ENCODE measurements around the gene TSPAN6. TPM values are rescaled to one million over a fixed set of nuclear protein-coding genes. Genes with fewer than 3 reads are reported as not detected.

TSPAN6 gene
- total RNA-seq, 2 experiments from 2014 or later = not detected

- ATAC-seq (no peak), DNase-seq (no peak)
- Mint-ChIP-seq H3K4me3 (no peak overlapping the region), H3K27ac (no peak overlapping the region), H3K4me1 (ENCODE audit: low read depth) (no peaks in the 10 kb centered on the region), H3K27me3 (ENCODE audit: low read depth) (peaks cover 4% of the 10 kb centered on the region), H3K36me3 (ENCODE audit: low read depth) (no peaks in the 10 kb centered on the region), H3K9me3 (ENCODE audit: insufficient read depth) (no peaks in the 10 kb centered on the region)
- POLR2A ChIA-PET = no interaction called here
- CTCF ChIA-PET = no interaction called here
Observed at GRCh38 chrX:100600340-100600739, 36.3 kb downstream of the TSPAN6 start.

GRCh38 chrX:100599456-100599855, 37.1 kb downstream of the TSPAN6 start:
- DNase-seq (no peak), ATAC-seq (no peak)
- H3K9me3 Mint-ChIP-seq (ENCODE audit: insufficient read depth) = no peaks in the 10 kb centered on the region
- ChIA-PET POLR2A (no interaction called here), CTCF (no interaction called here)
- no peaks in the 10 kb centered on the region for H3K4me1 Mint-ChIP-seq (ENCODE audit: low read depth)
- peaks cover 3% of the 10 kb centered on the region for H3K27me3 Mint-ChIP-seq (ENCODE audit: low read depth)
- no peak overlapping the region for H3K27ac Mint-ChIP-seq
- H3K36me3 Mint-ChIP-seq (ENCODE audit: low read depth) = no peaks in the 10 kb centered on the region
- no peak overlapping the region for H3K4me3 Mint-ChIP-seq

GRCh38 chrX:100596601-100597000, 40.0 kb downstream of the TSPAN6 start:
- Mint-ChIP-seq H3K27me3 (ENCODE audit: low read depth) (no peaks in the 10 kb centered on the region), H3K4me3 (no peak overlapping the region), H3K4me1 (ENCODE audit: low read depth) (no peaks in the 10 kb centered on the region), H3K36me3 (ENCODE audit: low read depth) (no peaks in the 10 kb centered on the region), H3K27ac (no peak overlapping the region), H3K9me3 (ENCODE audit: insufficient read depth) (no peaks in the 10 kb centered on the region)
- ATAC-seq = no peak
- POLR2A ChIA-PET = no interaction called here
- DNase-seq = no peak
- CTCF ChIA-PET = no interaction called here

- Mint-ChIP-seq H3K27ac (no peak overlapping the region), H3K4me1 (ENCODE audit: low read depth) (no peaks in the 10 kb centered on the region), H3K36me3 (ENCODE audit: low read depth) (no peaks in the 10 kb centered on the region), H3K27me3 (ENCODE audit: low read depth) (no peaks in the 10 kb centered on the region), H3K9me3 (ENCODE audit: insufficient read depth) (no peaks in the 10 kb centered on the region), H3K4me3 (no peak overlapping the region)
- ChIA-PET CTCF (no interaction called here), POLR2A (no interaction called here)
- ATAC-seq = no peak
- no peak for DNase-seq
Observed at GRCh38 chrX:100593581-100593980, 43.0 kb downstream of the TSPAN6 start.

- ATAC-seq (no peak), DNase-seq (no peak)
- no peaks in the 10 kb centered on the region for H3K9me3 Mint-ChIP-seq (ENCODE audit: insufficient read depth)
- no peaks in the 10 kb centered on the region for H3K4me1 Mint-ChIP-seq (ENCODE audit: low read depth)
- H3K36me3 Mint-ChIP-seq (ENCODE audit: low read depth) = no peaks in the 10 kb centered on the region
- H3K27me3 Mint-ChIP-seq (ENCODE audit: low read depth) = peaks cover under 1% of the 10 kb centered on the region
- H3K4me3 Mint-ChIP-seq = no peak overlapping the region
- CTCF ChIA-PET = no interaction called here
- H3K27ac Mint-ChIP-seq = no peak overlapping the region
- POLR2A ChIA-PET = no interaction called here
Observed at GRCh38 chrX:100593126-100593525, 43.5 kb downstream of the TSPAN6 start.

- ChIA-PET POLR2A (no interaction called here), CTCF (no interaction called here)
- ATAC-seq (no peak), DNase-seq (no peak)
- Mint-ChIP-seq H3K36me3 (ENCODE audit: low read depth) (no peaks in the 10 kb centered on the region), H3K4me3 (no peak overlapping the region), H3K4me1 (ENCODE audit: low read depth) (no peaks in the 10 kb centered on the region), H3K9me3 (ENCODE audit: insufficient read depth) (no peaks in the 10 kb centered on the region), H3K27ac (no peak overlapping the region), H3K27me3 (ENCODE audit: low read depth) (peaks cover 2% of the 10 kb centered on the region)
Observed at GRCh38 chrX:100591256-100592051, 45.2 kb downstream of the TSPAN6 start.

- no peaks in the 10 kb centered on the region for H3K9me3 Mint-ChIP-seq (ENCODE audit: insufficient read depth)
- ChIA-PET CTCF (no interaction called here), POLR2A (no interaction called here)
- no peaks in the 10 kb centered on the region for H3K36me3 Mint-ChIP-seq (ENCODE audit: low read depth)
- H3K27ac Mint-ChIP-seq = no peak overlapping the region
- no peak for DNase-seq
- H3K27me3 Mint-ChIP-seq (ENCODE audit: low read depth) = peaks cover 2% of the 10 kb centered on the region
- H3K4me1 Mint-ChIP-seq (ENCODE audit: low read depth) = no peaks in the 10 kb centered on the region
- no peak overlapping the region for H3K4me3 Mint-ChIP-seq
- ATAC-seq = no peak
Observed at GRCh38 chrX:100587861-100588260, 48.7 kb downstream of the TSPAN6 start.

GRCh38 chrX:100586747-100587146, 49.9 kb downstream of the TSPAN6 start:
- Mint-ChIP-seq H3K4me3 (no peak overlapping the region), H3K9me3 (ENCODE audit: insufficient read depth) (no peaks in the 10 kb centered on the region), H3K27ac (no peak overlapping the region), H3K36me3 (ENCODE audit: low read depth) (no peaks in the 10 kb centered on the region), H3K27me3 (ENCODE audit: low read depth) (peaks cover 2% of the 10 kb centered on the region), H3K4me1 (ENCODE audit: low read depth) (no peaks in the 10 kb centered on the region)
- ATAC-seq = no peak
- DNase-seq = no peak
- POLR2A ChIA-PET = no interaction called here
- CTCF ChIA-PET = no interaction called here

- no peak within 1 kb of the TSS for H3K4me3 Mint-ChIP-seq
- POLR2A ChIA-PET = no interaction called here
- no peaks in the 10 kb centered on the region for H3K36me3 Mint-ChIP-seq (ENCODE audit: low read depth)
- ATAC-seq (no peak), DNase-seq (no peak)
- peaks cover 2% of the 10 kb centered on the region for H3K27me3 Mint-ChIP-seq (ENCODE audit: low read depth)
- CTCF ChIA-PET = no interaction called here
- no peaks in the 10 kb centered on the region for H3K4me1 Mint-ChIP-seq (ENCODE audit: low read depth)
- no peak within 1 kb of the TSS for H3K27ac Mint-ChIP-seq
- H3K9me3 Mint-ChIP-seq (ENCODE audit: insufficient read depth) = no peaks in the 10 kb centered on the region
Observed at GRCh38 chrX:100584611-100585010, 52.0 kb downstream of the TSPAN6 start, which contains the start of gene TNMD. TSS of gene TNMD (plus strand) at chrX:100584936. CDS start at chrX:100585019, 83 bp downstream.

Other genes starting within 250 kb of the TSPAN6 start
- not detected for gene PCDH19, start 226.5 kb downstream of the TSPAN6 start, total RNA-seq
- gene TNMD, start 51.9 kb downstream of the TSPAN6 start, total RNA-seq = not detected
- gene SRPX2, start 7.4 kb upstream of the TSPAN6 start, total RNA-seq = not detected
- not detected for gene SYTL4, start 95.3 kb upstream of the TSPAN6 start, total RNA-seq
- gene CSTF2, start 183.6 kb upstream of the TSPAN6 start, total RNA-seq = 10 to 100 TPM; 34.2 to 35.5 TPM
- not detected for gene NOX1, start 237.6 kb upstream of the TSPAN6 start, total RNA-seq

Measured in activated CD8-positive, alpha-beta T cell treated with anti-CD3 and anti-CD28 coated beads, Interleukin-2, amount 10 ng/mL, durations not matched to agents 7 days and 5 days (primary cell).